C4-2B (cell line): ENCODE measurements around the gene HLX.

Experiments
- CTCF ChIP-seq: fragments of 450-650 bp; conservative IDR thresholded peaks from 2 replicates; pipeline ENCODE4 v1.5.1; 2017; ENCODE audit warnings: mild to moderate bottlenecking
- ZFX ChIP-seq: fragments of 450-650 bp; IDR thresholded peaks from 2 replicates; pipeline ENCODE4 v1.6.1; 2017

- TF ChIP-seq CTCF (no peak), ZFX (no peak)
Observed at GRCh38 chr1:220880726-220881506, 1.7 kb downstream of the HLX start.
